GM06990 (cell line): Measurements from ENCODE around the gene CA9.
A peak's percentile ranks its signal among the peaks of the same experiment; 100 is the strongest.

Source experiments
- DNase-seq: peaks from one replicate; pipeline ENCODE4 v3.0.0-alpha.2; 2011; ENCODE audit not compliant: insufficient read length; ENCODE audit errors: extremely low read depth
- H3K27me3 ChIP-seq: replicated peaks from 2 replicates; pipeline ENCODE4 v1.6.0; 2011; ENCODE audit warnings: low read length; ENCODE audit not compliant: control insufficient read depth, insufficient read depth
- H3K36me3 ChIP-seq: 2 replicates; pipeline ENCODE4 v1.5.1; 2011; ENCODE audit warnings: low read length; ENCODE audit not compliant: control insufficient read depth, insufficient read depth
- H3K4me3 ChIP-seq: replicated peaks from 2 replicates; pipeline ENCODE4 v1.5.1; 2011; ENCODE audit warnings: low read depth, mild to moderate bottlenecking, control low read depth, low read length
- TF ChIP-seq, protein P1 (sequence below): IDR thresholded peaks from 2 replicates; pipeline ENCODE4 v1.5.1; 2011; ENCODE audit warnings: low read length, control low read depth, mild to moderate bottlenecking, inconsistent platforms; ENCODE audit not compliant: insufficient read depth, poor library complexity, severe bottlenecking

CA9 gene

DNA sequence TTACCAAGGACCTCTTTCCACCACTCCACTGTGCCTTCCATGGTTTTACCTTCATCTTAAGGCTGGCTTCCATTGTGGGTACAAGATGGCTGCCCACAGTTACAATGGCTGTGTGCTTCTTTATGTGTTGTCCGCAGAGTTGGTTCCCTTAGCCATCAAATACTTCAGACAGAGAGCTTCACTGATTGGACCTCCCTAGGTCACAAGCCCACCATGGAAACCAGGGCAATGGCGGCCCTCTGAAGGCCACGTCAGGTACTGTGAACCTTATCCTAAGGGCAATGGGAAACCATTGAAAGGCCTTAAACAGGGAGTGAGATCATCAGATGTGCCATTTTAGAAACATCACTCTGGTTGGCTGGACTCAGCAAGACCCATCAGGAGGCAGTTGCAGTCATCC is 5.8 kb upstream of the CA9 start:
- no peak for DNase-seq

DNA sequence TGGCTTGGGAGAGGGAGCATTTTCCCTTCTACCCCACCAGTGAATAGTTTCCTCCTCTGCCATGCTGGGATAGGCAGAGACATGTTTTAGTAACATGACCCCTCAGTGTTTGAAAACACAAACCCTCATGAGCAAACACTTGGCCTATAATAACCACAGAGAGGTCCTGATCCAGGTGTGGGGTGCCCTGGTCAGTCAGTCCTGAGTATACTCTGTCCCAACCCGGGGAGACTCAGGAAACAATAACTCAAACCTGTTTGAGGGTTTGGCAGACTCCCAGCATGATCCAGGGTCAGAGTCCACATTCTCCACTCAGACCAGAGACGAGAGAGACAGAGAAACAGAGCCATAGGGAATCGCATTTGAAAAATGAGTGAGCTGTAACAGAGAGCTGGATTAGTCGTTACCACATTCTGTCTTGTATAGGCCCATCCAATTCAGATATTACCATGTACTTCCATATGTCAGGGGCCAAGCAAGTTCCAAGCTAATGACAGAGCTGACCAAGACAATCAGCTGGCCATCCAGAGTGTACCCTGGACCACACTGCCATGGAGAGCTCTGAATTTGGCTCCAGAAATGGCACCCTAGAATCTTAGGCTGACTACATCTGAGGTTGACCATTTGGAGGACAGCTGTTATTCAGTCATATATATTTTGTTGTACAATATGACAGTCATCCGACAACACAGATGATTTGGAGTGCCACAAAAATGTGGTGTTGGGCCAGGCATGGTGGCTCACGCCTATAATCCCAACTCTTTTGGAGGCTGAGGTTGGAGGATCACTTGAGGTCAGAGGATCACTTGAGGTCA is 4.2 kb upstream of the CA9 start:
- H3K36me3 ChIP-seq = no peaks in the 10 kb centered on the region
- DNase-seq = no peak

More for the DNA sequence above, 5.8 kb upstream of the CA9 start:
- TF ChIP-seq, protein P1, sequence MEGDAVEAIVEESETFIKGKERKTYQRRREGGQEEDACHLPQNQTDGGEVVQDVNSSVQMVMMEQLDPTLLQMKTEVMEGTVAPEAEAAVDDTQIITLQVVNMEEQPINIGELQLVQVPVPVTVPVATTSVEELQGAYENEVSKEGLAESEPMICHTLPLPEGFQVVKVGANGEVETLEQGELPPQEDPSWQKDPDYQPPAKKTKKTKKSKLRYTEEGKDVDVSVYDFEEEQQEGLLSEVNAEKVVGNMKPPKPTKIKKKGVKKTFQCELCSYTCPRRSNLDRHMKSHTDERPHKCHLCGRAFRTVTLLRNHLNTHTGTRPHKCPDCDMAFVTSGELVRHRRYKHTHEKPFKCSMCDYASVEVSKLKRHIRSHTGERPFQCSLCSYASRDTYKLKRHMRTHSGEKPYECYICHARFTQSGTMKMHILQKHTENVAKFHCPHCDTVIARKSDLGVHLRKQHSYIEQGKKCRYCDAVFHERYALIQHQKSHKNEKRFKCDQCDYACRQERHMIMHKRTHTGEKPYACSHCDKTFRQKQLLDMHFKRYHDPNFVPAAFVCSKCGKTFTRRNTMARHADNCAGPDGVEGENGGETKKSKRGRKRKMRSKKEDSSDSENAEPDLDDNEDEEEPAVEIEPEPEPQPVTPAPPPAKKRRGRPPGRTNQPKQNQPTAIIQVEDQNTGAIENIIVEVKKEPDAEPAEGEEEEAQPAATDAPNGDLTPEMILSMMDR = no peak
- no peak overlapping the region for H3K4me3 ChIP-seq
- no peaks in the 10 kb centered on the region; the same call in 1 of the 2 replicates for H3K36me3 ChIP-seq
- no peaks in the 10 kb centered on the region for H3K27me3 ChIP-seq

GRCh38 chr9:35674025-35674361 is 265 bp downstream of the CA9 start:
- Histone ChIP-seq H3K4me3 (no peak overlapping the region), H3K27me3 (no peaks in the 10 kb centered on the region; the same call in 1 of the 2 replicates), H3K36me3 (no peaks in the 10 kb centered on the region)
- DNase-seq = no peak
- TF ChIP-seq, protein P1 = no peak

More for the DNA sequence above, 4.2 kb upstream of the CA9 start:
- H3K27me3 ChIP-seq = no peaks in the 10 kb centered on the region; the same call in 1 of the 2 replicates
- TF ChIP-seq, protein P1 = no peak
- H3K4me3 ChIP-seq = no peak overlapping the region

GRCh38 chr9:35675204-35675603 is 1.5 kb downstream of the CA9 start:
- TF ChIP-seq, protein P1 = no peak
- no peak overlapping the region for H3K4me3 ChIP-seq
- H3K36me3 ChIP-seq = no peaks in the 10 kb centered on the region
- no peak for DNase-seq
- no peaks in the 10 kb centered on the region; the same call in 1 of the 2 replicates for H3K27me3 ChIP-seq

DNA sequence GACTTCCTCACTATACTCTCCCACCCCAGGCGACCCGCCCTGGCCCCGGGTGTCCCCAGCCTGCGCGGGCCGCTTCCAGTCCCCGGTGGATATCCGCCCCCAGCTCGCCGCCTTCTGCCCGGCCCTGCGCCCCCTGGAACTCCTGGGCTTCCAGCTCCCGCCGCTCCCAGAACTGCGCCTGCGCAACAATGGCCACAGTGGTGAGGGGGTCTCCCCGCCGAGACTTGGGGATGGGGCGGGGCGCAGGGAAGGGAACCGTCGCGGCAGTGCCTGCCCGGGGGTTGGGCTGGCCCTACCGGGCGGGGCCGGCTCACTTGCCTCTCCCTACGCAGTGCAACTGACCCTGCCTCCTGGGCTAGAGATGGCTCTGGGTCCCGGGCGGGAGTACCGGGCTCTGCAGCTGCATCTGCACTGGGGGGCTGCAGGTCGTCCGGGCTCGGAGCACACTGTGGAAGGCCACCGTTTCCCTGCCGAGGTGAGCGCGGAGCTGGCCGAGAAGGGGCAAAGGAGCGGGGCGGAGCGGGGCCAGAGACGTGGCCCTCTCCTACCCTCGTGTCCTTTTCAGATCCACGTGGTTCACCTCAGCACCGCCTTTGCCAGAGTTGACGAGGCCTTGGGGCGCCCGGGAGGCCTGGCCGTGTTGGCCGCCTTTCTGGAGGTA is 2.1 kb downstream of the CA9 start:
- Histone ChIP-seq H3K27me3 (no peaks in the 10 kb centered on the region; the same call in 1 of the 2 replicates), H3K4me3 (peak overlapping the region; percentile 22; the same call in 1 of the 2 replicates), H3K36me3 (no peaks in the 10 kb centered on the region)
- TF ChIP-seq, protein P1 = no peak
- no peak for DNase-seq
